ENCODE data around the gene TENT4A. TPM values are rescaled to one million over a fixed set of nuclear protein-coding genes. Genes with fewer than 3 reads are reported as not detected.
A peak's percentile ranks its signal among the peaks of the same experiment; 100 is the strongest.

The TENT4A gene
- total RNA-seq, 1 experiment from 2014 or later: 29.2 TPM

- H3K4me1 Mint-ChIP-seq: no peaks in the 10 kb centered on the region
- peaks cover under 1% of the 10 kb centered on the region; the same call in 1 of the 2 replicates for H3K9me3 Mint-ChIP-seq
- no peak overlapping the region for H3K4me3 Mint-ChIP-seq
- H3K27me3 Mint-ChIP-seq (ENCODE audit: low read depth): no peaks in the 10 kb centered on the region; the same call in 1 of the 2 replicates
- DNase-seq (ENCODE audit: low spot score): no peak
- TF ChIP-seq PRDM15 (CRISPR knock-in tag; IDR thresholded peaks at IDR 0.05): no peak
- TF ChIP-seq GABPB1 (CRISPR knock-in tag; IDR thresholded peaks at IDR 0.05): 0 out of 2 replicates have a peak, but pooled peaks have one; percentile 21
- TF ChIP-seq ZNF671 (CRISPR knock-in tag; IDR thresholded peaks at IDR 0.05): no peak
- no peak for TF ChIP-seq ZNF512 (CRISPR knock-in tag; IDR thresholded peaks at IDR 0.05; ENCODE audit: borderline replicate concordance)
- TF ChIP-seq ZBTB21 (CRISPR knock-in tag; IDR thresholded peaks at IDR 0.05; ENCODE audit: borderline replicate concordance): no peak
- TF ChIP-seq ZMAT4 (CRISPR knock-in tag; IDR thresholded peaks at IDR 0.05): no peak
- no peak for TF ChIP-seq NR3C1 (CRISPR knock-in tag; conservative IDR thresholded peaks at IDR 0.05; ENCODE audit: low read depth)
- TF ChIP-seq ZBTB43 (CRISPR knock-in tag; IDR thresholded peaks at IDR 0.05): no peak
- no peak for ATAC-seq
- POLR2A ChIA-PET: no interaction called here
- H3K36me3 Mint-ChIP-seq: no peaks in the 10 kb centered on the region
- CTCF ChIA-PET: interaction anchor here (1.2 kb wide), 1 partner anchor 34 kb away, joined by 3 read pairs; no protein-coding TSS in a partner anchor
- H3K27ac Mint-ChIP-seq: no peak overlapping the region
Measured at GRCh38 chr5:6786786-6787495, 73.7 kb downstream of the TENT4A start.

GRCh38 chr5:6787941-6788340 is 74.7 kb downstream of the TENT4A start:
- Mint-ChIP-seq H3K4me3 (no peak overlapping the region), H3K4me1 (peaks cover under 1% of the 10 kb centered on the region; the same call in 1 of the 2 replicates), H3K27ac (no peak overlapping the region), H3K36me3 (no peaks in the 10 kb centered on the region), H3K9me3 (no peaks in the 10 kb centered on the region), H3K27me3 (ENCODE audit: low read depth) (no peaks in the 10 kb centered on the region; the same call in 1 of the 2 replicates)
- DNase-seq (ENCODE audit: low spot score) (no peak), ATAC-seq (no peak)
- ChIA-PET POLR2A (no interaction called here), CTCF (interaction anchor here (1.2 kb wide), 1 partner anchor 33 kb away, joined by 3 read pairs; no protein-coding TSS in a partner anchor)
- TF ChIP-seq PRDM15 (CRISPR knock-in tag; IDR thresholded peaks at IDR 0.05): no peak
- no peak for TF ChIP-seq TEAD1 (CRISPR knock-in tag; IDR thresholded peaks at IDR 0.05)

All from WTC11 (cell line).